Neural cell (in vitro differentiated cells): ENCODE results near the gene LHX4.

Experiments
- EP300 ChIP-seq: fragments of 450-650 bp; conservative IDR thresholded peaks from 2 replicates; pipeline ENCODE4 v1.6.1; 2014; ENCODE audit warnings: antibody characterized with exemption, mild to moderate bottlenecking, moderate library complexity; ENCODE audit not compliant: poor library complexity, severe bottlenecking
- EZH2 ChIP-seq: fragments of 200-600, 300-800 bp; shearing (Covaris generic), sonication (generic); IDR thresholded peaks from 2 replicates; pipeline ENCODE4 v1.6.1; 2014; ENCODE audit warnings: antibody characterized with exemption, low read length, borderline replicate concordance, mild to moderate bottlenecking; ENCODE audit not compliant: insufficient read depth, poor library complexity, severe bottlenecking
- MXI1 ChIP-seq: fragments of 450-650 bp; conservative IDR thresholded peaks from 2 replicates; pipeline ENCODE4 v1.6.1; 2014; ENCODE audit warnings: antibody characterized with exemption, mild to moderate bottlenecking; ENCODE audit not compliant: poor library complexity, severe bottlenecking
- POLR2AphosphoS5 ChIP-seq: IDR thresholded peaks from 2 replicates; pipeline ENCODE4 v1.6.1; 2012
- RAD21 ChIP-seq: fragments of 450-650 bp; conservative IDR thresholded peaks from 2 replicates; pipeline ENCODE4 v1.6.1; 2014; ENCODE audit warnings: antibody characterized with exemption, mild to moderate bottlenecking, moderate library complexity
- SMC3 ChIP-seq: fragments of 450-650 bp; conservative IDR thresholded peaks from 2 replicates; pipeline ENCODE4 v1.6.1; 2014; ENCODE audit warnings: antibody characterized with exemption, mild to moderate bottlenecking, moderate library complexity; ENCODE audit not compliant: poor library complexity
- TAF1 ChIP-seq: IDR thresholded peaks from 2 replicates; pipeline ENCODE4 v1.6.1; 2012; ENCODE audit warnings: low read depth
- TF ChIP-seq, protein P1 (sequence below): fragments of 450-650 bp; IDR thresholded peaks from 2 replicates; pipeline ENCODE4 v1.5.1; 2014; ENCODE audit warnings: antibody characterized with exemption, mild to moderate bottlenecking, moderate library complexity; ENCODE audit not compliant: poor library complexity, severe bottlenecking
- TF ChIP-seq, protein P2 (sequence below): IDR thresholded peaks from 2 replicates; pipeline ENCODE4 v1.6.1; 2012; ENCODE audit warnings: borderline replicate concordance

DNA sequence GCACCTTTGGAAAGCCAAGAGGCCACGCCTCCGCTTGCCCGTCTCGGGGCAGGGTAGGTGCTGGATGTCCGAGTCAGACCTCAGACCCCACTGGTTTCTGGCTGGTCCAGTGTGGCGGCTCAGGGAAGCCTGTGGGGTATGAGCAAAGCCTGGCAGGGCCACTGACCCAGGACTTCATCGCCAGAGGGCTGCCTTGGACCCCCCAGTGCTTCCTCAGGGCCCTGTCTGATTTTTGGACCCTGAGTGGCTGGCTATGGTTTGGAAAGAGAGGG, 20.4 kb downstream of the LHX4 start:
- TF ChIP-seq, protein P1, sequence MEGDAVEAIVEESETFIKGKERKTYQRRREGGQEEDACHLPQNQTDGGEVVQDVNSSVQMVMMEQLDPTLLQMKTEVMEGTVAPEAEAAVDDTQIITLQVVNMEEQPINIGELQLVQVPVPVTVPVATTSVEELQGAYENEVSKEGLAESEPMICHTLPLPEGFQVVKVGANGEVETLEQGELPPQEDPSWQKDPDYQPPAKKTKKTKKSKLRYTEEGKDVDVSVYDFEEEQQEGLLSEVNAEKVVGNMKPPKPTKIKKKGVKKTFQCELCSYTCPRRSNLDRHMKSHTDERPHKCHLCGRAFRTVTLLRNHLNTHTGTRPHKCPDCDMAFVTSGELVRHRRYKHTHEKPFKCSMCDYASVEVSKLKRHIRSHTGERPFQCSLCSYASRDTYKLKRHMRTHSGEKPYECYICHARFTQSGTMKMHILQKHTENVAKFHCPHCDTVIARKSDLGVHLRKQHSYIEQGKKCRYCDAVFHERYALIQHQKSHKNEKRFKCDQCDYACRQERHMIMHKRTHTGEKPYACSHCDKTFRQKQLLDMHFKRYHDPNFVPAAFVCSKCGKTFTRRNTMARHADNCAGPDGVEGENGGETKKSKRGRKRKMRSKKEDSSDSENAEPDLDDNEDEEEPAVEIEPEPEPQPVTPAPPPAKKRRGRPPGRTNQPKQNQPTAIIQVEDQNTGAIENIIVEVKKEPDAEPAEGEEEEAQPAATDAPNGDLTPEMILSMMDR, result no peak
- TF ChIP-seq, protein P2, sequence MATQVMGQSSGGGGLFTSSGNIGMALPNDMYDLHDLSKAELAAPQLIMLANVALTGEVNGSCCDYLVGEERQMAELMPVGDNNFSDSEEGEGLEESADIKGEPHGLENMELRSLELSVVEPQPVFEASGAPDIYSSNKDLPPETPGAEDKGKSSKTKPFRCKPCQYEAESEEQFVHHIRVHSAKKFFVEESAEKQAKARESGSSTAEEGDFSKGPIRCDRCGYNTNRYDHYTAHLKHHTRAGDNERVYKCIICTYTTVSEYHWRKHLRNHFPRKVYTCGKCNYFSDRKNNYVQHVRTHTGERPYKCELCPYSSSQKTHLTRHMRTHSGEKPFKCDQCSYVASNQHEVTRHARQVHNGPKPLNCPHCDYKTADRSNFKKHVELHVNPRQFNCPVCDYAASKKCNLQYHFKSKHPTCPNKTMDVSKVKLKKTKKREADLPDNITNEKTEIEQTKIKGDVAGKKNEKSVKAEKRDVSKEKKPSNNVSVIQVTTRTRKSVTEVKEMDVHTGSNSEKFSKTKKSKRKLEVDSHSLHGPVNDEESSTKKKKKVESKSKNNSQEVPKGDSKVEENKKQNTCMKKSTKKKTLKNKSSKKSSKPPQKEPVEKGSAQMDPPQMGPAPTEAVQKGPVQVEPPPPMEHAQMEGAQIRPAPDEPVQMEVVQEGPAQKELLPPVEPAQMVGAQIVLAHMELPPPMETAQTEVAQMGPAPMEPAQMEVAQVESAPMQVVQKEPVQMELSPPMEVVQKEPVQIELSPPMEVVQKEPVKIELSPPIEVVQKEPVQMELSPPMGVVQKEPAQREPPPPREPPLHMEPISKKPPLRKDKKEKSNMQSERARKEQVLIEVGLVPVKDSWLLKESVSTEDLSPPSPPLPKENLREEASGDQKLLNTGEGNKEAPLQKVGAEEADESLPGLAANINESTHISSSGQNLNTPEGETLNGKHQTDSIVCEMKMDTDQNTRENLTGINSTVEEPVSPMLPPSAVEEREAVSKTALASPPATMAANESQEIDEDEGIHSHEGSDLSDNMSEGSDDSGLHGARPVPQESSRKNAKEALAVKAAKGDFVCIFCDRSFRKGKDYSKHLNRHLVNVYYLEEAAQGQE, result no peak
- TF ChIP-seq EP300 (no peak), POLR2AphosphoS5 (no peak), EZH2 (no peak), TAF1 (no peak), RAD21 (no peak), MXI1 (no peak), SMC3 (no peak)
